GM18873 (cell line): ENCODE measurements around the gene CANT1.

Experiments
- ATAC-seq: cut with Tn5 transposase; IDR thresholded peaks from one replicate; pipeline ENCODE4 v1.9.1; 2021; ENCODE audit warnings: mild to moderate bottlenecking, moderate library complexity, moderate number of reproducible peaks; ENCODE audit not compliant: unreplicated experiment, low FRiP score

Gene CANT1

DNA sequence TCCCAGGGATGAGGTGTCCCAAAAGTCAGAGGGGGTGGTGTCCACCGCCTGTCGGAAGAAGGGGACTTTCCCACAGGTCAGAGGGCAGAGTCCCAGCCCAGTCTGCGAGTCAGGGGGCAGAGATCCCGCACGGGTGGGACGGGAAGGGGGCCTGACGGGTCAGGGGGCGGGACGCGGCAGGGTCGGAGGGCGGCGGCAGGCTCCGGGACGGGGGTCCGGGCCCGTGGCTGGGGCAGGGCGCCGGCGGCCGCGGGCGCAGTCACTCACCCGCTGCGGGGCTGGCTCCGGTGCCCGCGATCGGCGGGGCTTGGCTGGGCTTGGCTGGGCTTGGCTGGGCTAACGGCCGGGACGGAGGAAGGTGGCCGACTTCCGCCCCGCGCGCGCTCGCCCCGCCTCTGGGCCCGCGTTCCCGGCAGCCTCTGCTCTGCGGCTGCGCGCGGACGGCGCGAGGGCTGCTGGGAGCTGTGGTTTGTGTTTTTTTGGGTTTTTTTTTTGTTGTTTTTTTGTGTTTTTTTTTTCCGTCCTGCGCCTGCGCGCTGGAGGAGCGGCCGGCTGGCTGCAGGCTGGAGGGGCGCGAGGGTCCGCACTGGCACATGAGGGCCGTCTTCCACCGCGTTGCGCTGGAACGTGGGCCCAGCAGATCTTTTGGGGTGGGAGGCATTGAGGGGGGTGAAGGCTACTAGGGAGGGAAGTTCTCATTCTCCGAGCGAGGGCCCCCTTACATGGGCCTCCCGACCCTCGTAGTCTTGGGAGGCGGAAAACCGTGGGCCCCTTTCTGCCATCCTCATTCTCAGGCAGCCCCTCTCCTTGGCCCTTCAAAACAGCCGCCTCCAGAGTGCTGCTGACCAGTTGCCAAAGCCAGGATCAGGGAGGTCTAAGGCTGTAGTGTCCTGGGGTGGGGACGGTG lies at the start of gene CANT1:
Gene CANT1, minus strand, starts transcription at position 368 of the 907 bp plus-strand sequence. CDS start 12,142 bp downstream, outside the sequence.
- ATAC-seq: peak; percentile 85

DNA sequence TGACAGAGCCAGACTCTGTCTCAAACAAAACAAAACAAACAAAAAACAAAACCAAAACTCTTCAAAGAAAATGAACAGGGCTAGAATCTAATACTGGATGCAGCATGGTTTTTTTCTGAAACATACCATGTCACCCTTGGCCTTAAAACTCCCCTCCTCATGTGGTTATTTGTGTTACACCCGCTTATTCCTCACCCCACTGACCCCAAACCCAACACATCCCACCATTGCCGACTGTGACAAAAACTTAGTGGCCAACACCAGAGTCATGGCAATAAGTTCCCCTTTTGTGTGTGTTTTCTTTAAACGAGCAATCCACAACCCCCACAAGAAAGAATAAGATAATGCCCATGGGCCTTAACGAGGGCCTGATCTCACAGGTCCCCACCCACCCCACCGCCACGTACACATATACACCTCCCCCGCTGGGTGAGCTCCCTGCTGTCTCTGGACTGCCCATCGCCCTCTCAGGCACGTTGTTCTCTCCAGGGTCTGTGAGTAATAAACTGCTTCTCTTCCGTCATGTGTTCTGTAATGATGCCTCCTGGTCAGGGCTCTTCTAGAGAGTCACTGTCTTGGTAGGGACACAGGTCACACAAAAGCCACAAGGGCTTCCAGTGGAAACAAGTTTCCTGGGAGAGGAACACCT lies 48.3 kb upstream of the CANT1 start:
- ATAC-seq: no peak

- ATAC-seq: no peak
Measured at GRCh38 chr17:79055197-79055596, 45.6 kb upstream of the CANT1 start.

- no peak for ATAC-seq
Measured at GRCh38 chr17:79054200-79054960, 44.8 kb upstream of the CANT1 start.

GRCh38 chr17:79053251-79053925 lies 43.8 kb upstream of the CANT1 start:
- no peak for ATAC-seq

GRCh38 chr17:79052131-79052530 lies 42.6 kb upstream of the CANT1 start:
- no peak for ATAC-seq

DNA sequence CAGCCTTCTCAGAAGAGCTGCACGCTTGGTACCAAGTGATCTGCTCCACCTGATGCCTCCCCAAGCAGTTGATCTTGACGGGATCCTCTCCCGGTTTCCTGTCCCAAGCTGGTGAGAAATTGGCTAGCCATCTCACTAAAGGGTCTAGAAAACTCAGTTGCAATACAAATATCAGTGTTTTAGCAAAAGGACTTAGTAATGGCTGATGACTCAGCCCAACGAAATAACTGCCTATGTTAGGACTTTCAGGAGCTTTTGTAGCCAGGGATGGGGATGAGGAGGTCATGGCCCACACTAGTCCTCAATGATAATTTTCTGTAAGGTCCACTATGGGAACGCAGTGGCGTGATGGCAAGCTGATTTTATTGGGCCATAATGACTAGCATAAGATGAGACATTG lies 41.7 kb upstream of the CANT1 start:
- ATAC-seq: no peak

GRCh38 chr17:79050551-79050950 lies 41.0 kb upstream of the CANT1 start:
- ATAC-seq: no peak

DNA sequence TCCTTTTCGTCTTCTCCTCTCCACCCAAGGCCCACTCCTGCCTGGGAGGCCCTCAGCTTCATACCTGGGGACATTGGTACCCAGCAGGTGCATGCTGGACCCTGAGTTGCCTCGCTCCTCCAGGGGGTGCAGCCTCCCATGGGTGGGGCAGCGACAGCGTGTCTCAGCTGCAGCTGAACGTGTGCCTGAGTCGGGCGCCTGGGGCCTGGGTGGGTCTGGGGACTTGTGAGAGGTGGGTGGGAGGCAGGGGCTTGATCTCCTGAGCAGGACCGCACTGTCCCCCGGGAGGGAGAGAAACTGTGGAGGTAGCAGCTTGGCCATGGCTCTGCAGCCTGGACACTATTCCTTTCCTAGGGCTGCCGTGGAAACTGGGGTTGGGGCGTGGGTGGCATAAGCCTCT lies 40.3 kb upstream of the CANT1 start:
- no peak for ATAC-seq

DNA sequence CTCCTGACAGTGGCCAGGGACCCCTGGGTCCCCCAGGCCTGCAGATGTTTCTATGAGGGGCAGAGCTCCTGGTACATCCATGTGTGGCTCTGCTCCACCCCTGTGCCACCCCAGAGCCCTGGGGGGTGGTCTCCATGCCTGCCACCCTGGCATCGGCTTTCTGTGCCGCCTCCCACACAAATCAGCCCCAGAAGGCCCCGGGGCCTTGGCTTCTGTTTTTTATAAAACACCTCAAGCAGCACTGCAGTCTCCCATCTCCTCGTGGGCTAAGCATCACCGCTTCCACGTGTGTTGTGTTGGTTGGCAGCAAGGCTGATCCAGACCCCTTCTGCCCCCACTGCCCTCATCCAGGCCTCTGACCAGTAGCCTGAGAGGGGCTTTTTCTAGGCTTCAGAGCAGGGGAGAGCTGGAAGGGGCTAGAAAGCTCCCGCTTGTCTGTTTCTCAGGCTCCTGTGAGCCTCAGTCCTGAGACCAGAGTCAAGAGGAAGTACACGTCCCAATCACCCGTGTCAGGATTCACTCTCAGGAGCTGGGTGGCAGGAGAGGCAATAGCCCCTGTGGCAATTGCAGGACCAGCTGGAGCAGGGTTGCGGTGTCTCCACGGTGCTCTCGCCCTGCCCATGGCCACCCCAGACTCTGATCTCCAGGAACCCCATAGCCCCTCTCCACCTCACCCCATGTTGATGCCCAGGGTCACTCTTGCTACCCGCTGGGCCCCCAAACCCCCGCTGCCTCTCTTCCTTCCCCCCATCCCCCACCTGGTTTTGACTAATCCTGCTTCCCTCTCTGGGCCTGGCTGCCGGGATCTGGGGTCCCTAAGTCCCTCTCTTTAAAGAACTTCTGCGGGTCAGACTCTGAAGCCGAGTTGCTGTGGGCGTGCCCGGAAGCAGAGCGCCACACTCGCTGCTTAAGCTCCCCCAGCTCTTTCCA lies 39.5 kb upstream of the CANT1 start:
- ATAC-seq: no peak

DNA sequence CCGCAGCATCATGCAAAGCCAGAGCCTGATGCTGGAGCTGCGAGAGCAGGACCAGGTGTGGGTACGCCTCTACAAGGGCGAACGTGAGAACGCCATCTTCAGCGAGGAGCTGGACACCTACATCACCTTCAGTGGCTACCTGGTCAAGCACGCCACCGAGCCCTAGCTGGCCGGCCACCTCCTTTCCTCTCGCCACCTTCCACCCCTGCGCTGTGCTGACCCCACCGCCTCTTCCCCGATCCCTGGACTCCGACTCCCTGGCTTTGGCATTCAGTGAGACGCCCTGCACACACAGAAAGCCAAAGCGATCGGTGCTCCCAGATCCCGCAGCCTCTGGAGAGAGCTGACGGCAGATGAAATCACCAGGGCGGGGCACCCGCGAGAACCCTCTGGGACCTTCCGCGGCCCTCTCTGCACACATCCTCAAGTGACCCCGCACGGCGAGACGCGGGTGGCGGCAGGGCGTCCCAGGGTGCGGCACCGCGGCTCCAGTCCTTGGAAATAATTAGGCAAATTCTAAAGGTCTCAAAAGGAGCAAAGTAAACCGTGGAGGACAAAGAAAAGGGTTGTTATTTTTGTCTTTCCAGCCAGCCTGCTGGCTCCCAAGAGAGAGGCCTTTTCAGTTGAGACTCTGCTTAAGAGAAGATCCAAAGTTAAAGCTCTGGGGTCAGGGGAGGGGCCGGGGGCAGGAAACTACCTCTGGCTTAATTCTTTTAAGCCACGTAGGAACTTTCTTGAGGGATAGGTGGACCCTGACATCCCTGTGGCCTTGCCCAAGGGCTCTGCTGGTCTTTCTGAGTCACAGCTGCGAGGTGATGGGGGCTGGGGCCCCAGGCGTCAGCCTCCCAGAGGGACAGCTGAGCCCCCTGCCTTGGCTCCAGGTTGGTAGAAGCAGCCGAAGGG lies 38.6 kb upstream of the CANT1 start:
- ATAC-seq: no peak

DNA sequence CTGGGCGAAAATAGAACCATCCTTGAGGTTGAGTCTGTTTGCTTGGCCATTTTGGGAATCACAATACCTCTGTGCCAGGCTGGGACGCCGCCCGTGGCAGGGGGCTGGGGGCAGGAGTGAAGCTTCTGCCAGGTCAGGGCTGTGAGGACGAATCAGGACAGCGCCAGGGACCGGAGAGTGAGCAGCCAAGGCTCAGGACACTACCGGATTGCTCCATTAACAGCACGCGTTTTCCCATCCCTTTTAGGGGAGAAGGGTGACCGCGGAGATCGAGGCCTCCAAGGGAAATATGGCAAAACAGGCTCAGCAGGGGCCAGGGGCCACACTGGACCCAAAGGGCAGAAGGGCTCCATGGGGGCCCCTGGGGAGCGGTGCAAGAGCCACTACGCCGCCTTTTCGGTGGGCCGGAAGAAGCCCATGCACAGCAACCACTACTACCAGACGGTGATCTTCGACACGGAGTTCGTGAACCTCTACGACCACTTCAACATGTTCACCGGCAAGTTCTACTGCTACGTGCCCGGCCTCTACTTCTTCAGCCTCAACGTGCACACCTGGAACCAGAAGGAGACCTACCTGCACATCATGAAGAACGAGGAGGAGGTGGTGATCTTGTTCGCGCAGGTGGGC lies 37.8 kb upstream of the CANT1 start:
- ATAC-seq: no peak

DNA sequence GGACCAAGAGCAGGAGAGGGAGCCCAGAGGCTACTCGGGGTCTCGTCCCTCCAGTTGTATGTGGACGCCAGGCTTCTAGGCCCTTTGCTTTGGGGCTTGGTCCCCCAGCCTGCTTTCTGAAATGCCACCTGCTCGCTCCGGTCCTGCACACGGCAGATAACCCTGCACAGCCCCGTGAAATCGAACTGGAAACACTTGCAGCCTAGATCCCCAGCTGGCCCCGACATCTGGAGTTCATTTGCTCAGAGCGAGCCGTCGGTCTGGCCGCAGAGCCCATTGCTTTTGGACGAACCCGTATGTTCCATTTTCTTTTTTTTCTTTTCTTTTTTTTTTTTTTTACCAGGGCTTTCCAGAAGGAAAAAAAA lies 37.3 kb upstream of the CANT1 start:
- ATAC-seq: no peak

GRCh38 chr17:79046197-79046915 lies 36.8 kb upstream of the CANT1 start:
- ATAC-seq: no peak

DNA sequence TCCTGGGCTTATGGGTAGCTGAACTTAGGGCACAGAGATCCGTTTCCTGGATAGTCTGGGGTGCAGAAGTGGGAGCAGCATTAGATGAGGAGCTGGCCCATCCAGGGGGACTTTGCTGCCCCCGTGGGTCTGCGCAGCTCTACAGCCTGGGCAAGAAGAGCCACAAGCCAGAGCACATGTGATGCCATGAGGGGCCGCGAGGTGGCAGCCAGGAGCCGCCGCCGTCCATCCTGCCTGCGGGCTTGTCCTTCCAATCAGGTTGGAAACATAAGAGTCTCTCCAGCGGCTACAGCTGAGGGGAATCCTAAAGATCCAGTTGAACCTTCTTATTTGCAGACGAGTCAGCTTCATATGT lies 36.3 kb upstream of the CANT1 start:
- ATAC-seq: no peak

DNA sequence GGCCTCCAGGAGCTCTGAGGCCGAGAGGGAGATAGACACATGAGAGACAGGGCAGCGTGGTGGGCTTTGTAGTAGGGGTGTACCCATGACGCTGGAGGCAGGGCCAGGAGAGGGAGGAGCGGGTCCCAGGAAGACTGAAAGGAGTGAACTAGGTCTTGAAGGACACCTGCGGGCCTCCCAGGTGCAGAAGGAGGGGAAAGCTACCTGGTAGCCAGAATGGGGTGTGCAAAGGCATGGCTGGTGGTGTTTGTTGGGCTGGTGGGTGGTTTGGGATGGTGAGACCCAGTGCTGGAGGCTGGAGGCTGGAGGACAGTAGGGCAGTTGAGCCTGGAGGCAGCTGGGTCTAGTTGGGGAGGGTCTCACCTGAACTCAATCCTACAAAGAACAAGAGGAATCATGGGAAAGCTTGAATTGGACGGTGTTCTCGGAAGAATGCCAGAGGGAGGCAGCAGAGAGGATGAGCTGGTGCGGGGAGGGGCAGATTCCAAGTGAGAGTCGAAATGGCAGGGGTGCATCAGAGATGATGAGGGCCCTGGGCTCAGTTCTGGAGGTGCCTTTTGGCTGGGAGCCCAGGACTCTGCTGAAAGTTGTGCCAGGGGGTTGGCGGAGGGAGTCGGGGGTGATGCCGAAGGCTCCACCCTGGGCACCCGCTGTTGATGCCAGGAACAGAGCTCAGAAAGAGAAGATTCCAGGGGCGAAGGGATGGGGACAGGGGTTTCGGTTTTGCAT lies 35.6 kb upstream of the CANT1 start:
- no peak for ATAC-seq

- no peak for ATAC-seq
Measured at GRCh38 chr17:79044462-79044861, 34.9 kb upstream of the CANT1 start.
